AG20443 (cell line): ENCODE data around the gene CHID1.

Source experiments
- DNase-seq: peaks from one replicate; pipeline ENCODE4 v3.0.0; 2012; ENCODE audit warnings: low spot score, mixed read lengths

CHID1 gene

GRCh38 chr11:910589-911030 is at the start of gene CHID1:
CHID1 (minus strand) TSS chr11:910810; CDS start chr11:904816, 5,994 bp downstream.
- peak; percentile 98 for DNase-seq

GRCh38 chr11:959608-960007 is 49.0 kb upstream of the CHID1 start:
- no peak for DNase-seq

GRCh38 chr11:959027-959426 is 48.4 kb upstream of the CHID1 start:
- no peak for DNase-seq

GRCh38 chr11:958101-958500 is 47.5 kb upstream of the CHID1 start:
- DNase-seq = no peak

GRCh38 chr11:957212-957920 is 46.8 kb upstream of the CHID1 start:
- no peak for DNase-seq

- DNase-seq = no peak
Measured at GRCh38 chr11:955154-956063, 44.8 kb upstream of the CHID1 start.

- DNase-seq = no peak
Measured at GRCh38 chr11:954392-955153, 44.0 kb upstream of the CHID1 start.

- DNase-seq = no peak
Measured at GRCh38 chr11:953512-953911, 42.9 kb upstream of the CHID1 start.

DNA sequence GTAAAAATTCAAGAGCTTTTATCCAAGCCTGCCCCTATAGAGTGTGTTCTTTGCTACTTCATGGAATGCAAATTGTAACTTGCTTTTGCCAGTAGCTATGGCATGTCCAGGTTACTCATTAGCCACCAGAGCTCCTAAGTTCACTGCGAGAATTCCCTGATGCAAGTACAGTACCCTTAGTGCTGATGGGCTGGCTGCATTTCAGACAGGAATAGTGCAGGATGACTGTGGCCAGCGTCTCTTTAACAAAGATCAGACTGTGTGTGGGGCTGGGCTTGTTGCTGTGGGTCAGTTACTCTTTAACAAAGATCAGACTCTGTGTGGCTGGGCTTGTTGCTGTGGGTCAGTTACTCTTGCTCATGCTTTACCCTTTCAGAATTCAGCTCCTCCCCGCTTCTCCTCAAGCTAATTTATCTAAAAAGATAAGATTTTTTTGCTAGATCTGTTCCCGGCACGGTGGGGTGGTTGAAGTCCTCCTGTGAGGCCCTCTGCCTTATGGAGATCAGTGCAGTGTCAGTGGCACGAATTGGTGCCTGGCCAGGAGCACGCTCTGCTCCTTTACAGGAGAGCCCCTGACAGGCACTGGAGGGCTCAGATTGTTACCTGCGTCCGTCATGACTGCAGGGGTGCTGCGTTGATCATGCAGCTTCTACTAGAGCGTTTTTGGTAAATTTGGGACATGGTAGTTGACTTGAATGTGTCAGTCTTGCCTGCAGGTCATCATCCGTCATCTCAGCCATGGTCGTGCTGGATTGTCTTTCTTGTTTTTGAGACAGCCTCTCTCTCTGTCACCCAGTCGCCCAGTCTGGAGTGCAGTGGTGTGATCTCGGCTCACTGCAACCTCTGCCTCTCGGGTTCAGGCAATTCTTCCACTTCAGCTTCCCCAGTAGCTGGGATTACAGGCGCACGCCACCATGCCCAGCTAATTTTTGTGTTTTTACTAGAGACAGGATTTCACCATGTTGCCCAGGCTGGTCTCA is 42.1 kb upstream of the CHID1 start:
- DNase-seq = no peak

- DNase-seq = no peak
Measured at GRCh38 chr11:951507-951906, 40.9 kb upstream of the CHID1 start.

- no peak for DNase-seq
Measured at GRCh38 chr11:947744-948143, 37.1 kb upstream of the CHID1 start.

DNA sequence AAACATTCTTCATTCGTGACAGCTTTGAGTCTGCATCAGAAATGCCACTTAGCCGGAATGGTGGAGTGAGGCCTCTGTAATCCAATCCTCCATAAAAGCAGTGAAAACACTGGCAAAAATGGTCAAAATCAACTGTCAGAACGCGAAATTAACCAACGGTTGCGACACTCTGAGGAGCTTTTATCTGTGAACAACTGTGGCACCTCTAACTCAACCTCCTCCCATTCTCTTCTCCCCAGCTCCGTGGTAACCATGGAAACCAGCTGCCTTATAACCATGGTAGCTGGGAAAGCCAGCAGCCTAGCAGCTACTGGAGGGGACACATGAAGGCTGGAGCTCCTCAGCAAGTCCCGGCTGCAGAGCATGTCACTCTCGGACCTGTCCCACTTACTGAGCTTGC is 35.4 kb upstream of the CHID1 start:
- DNase-seq = no peak

GRCh38 chr11:944711-945470 is 34.3 kb upstream of the CHID1 start:
- peak; percentile 41 for DNase-seq

- DNase-seq = peak; percentile 31
Measured at GRCh38 chr11:942823-943222, 32.2 kb upstream of the CHID1 start.

- no peak for DNase-seq
Measured at GRCh38 chr11:940496-941135, 30.0 kb upstream of the CHID1 start.

DNA sequence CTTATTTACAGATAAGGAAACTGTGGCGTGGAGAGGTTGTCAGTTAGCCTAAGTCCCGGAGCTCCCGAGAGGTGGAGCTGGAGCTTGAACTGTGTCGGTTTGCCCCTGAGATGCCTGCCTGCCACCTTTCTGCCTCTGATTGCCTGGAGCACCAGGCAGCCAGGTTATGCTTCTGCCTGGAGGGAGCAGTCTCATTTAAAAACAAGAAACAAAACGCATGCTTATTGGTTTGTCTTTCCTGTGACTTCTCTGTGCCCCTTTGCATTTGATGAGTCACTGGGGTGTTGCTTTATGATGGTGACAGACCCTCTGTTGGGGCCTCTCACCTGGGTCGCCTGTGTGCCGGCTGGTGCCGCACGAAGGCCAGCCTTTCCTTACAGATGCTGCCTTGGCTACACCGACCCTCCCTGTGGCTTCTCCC is 27.2 kb upstream of the CHID1 start:
- no peak for DNase-seq

DNA sequence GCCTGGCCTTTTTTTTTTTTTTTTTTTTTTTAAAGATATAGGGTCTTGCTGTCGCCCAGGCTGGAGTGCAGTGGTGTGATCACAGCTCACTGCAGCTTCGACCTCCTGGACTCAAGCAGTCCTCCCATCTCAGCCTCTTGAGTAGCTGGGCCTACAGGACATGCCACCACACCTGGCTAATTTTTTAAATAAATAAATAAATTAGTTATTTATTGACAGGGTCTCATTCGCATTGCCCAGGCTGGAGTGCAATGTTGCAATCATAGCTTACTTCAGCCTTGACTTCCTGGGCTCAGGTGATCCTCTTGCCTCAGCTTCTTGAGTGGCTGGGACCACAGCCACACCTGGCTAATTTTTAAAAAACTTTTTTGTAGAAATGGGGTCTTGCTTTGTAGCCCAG is 25.6 kb upstream of the CHID1 start:
- DNase-seq = no peak

- DNase-seq = no peak
Measured at GRCh38 chr11:934527-934926, 23.9 kb upstream of the CHID1 start.

DNA sequence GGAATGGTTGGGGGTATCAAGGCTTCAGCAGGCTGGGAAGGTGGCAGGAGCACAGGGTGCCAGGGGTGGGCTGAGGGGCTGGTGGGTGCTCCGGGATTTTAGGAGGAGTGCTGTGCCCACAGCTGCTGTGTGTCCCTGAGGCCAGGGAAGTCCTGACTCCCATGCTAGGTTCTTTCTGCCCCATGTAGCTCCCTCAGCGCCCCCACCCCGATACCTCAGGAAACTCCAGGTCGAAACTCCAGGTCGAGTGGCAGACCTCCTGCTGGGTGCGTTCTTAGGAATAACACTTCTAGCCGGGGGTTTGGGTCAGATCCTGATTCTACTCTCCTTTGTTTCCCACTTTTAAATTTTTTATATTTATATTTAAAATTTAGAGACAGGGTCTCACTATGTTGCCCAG is 23.3 kb upstream of the CHID1 start:
- no peak for DNase-seq
